Lower lobe of right lung (tissue), 2 donors: Measurements from ENCODE around the gene SMIM38. TPM values are rescaled to one million over a fixed set of nuclear protein-coding genes. Genes with fewer than 3 reads are reported as not detected.

Source experiments
- ATAC-seq, 2 donors: fragments of 200-7000 bp; cut with Tn5 transposase; one replicate each; pipeline ENCODE4 v1.9.1; 2020 to 2022; ENCODE audit warnings: mild to moderate bottlenecking in 2 of 2, moderate library complexity in 2 of 2
- DNase-seq: peaks from one replicate; pipeline ENCODE4 v3.0.0-alpha.2; 2020
- H3K27ac ChIP-seq: fragments of 200-600 bp; one replicate; pipeline ENCODE4 v1.8.0; 2022
- H3K27me3 ChIP-seq: fragments of 200-600 bp; one replicate; pipeline ENCODE4 v1.8.0; 2022; ENCODE audit warnings: low read depth
- H3K36me3 ChIP-seq: fragments of 200-600 bp; one replicate; pipeline ENCODE4 v1.8.0; 2022; ENCODE audit warnings: mild to moderate bottlenecking
- H3K4me1 ChIP-seq: fragments of 200-600 bp; one replicate; pipeline ENCODE4 v1.8.0; 2022
- H3K4me3 ChIP-seq: fragments of 200-600 bp; one replicate; pipeline ENCODE4 v1.8.0; 2022; ENCODE audit warnings: mild to moderate bottlenecking
- H3K9me3 ChIP-seq: fragments of 200-600 bp; one replicate; pipeline ENCODE4 v1.8.0; 2022
- CTCF ChIP-seq: fragments of 200-600 bp; IDR thresholded peaks from one replicate; pipeline ENCODE4 v1.8.0; 2022; ENCODE audit warnings: antibody characterized with exemption, mild to moderate bottlenecking
- intact Hi-C: fragments of 100-400 bp; cut with DNase I; formaldehyde crosslinking; loops from one replicate; pipeline ENCODE4 v1.11.0; 2022
- total RNA-seq: library from RNA; stranded (reverse); fragmentation: NEBNext Ultra II Directional; extraction: Animal tissue kit (Norgen Biotek cat#: 25700); gene quantifications from one replicate; pipeline ENCODE4 v1.2.1, GENCODE V29; 2021
- donor health status: DM: no; HTN: yes; CAD: no; lungs with severe emphysema.

The SMIM38 gene
- total RNA-seq, 1 donor from 2014 or later: not detected

- no peak overlapping the region for H3K4me3 ChIP-seq
- peaks cover 21% of the 10 kb centered on the region for H3K4me1 ChIP-seq
- TF ChIP-seq CTCF: no peak
- no peak for ATAC-seq
- H3K9me3 ChIP-seq: no peaks in the 10 kb centered on the region
- no peak for DNase-seq
- peaks cover 7% of the 10 kb centered on the region for H3K27me3 ChIP-seq
- no peak overlapping the region for H3K27ac ChIP-seq
- intact Hi-C loops: no loop called here
- H3K36me3 ChIP-seq: no peaks in the 10 kb centered on the region
Observed at GRCh38 chr11:69156235-69156639, 502 bp downstream of the SMIM38 start.

DNA sequence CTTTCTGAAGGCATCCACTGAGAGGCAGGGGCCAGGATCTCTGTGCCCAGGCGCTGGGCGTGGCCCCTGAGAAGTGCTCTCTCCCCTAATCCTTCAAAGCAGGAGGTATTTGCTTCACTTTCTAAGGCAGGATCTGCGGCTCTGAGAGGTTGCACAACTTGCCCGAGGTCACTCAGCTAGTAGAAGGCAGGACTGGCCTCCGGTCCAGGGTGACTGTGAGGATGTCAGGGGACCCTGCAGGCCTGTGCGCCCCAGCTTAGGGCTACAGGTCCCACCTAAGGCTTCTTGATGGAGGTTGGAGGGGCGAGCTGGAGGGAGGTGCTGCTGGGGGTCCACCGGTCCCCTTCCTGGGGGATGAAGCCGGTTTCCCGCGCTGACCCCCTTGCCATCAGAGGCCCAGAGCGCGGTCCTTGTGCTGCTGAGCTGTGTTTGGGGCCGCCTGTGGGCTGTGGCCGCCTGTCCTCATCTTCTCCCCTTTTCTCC lies 979 bp downstream of the SMIM38 start:
- Histone ChIP-seq H3K4me1 (peaks cover 21% of the 10 kb centered on the region), H3K4me3 (peak overlapping the region; percentile 25), H3K9me3 (no peaks in the 10 kb centered on the region), H3K27ac (no peak overlapping the region), H3K27me3 (peaks cover 7% of the 10 kb centered on the region), H3K36me3 (no peaks in the 10 kb centered on the region)
- intact Hi-C loops: no loop called here
- ATAC-seq (peak; percentile 59 to 75), DNase-seq (peak; percentile 72)
- TF ChIP-seq CTCF: no peak

GRCh38 chr11:69157156-69157821 lies 1.6 kb downstream of the SMIM38 start:
- Histone ChIP-seq H3K27me3 (peaks cover 7% of the 10 kb centered on the region), H3K9me3 (no peaks in the 10 kb centered on the region), H3K27ac (no peak overlapping the region), H3K36me3 (no peaks in the 10 kb centered on the region), H3K4me3 (peak overlapping the region; percentile 25), H3K4me1 (peaks cover 21% of the 10 kb centered on the region)
- no peak for TF ChIP-seq CTCF
- ATAC-seq (peak; percentile 27 to 46), DNase-seq (no peak)
- intact Hi-C loops: no loop called here

DNA sequence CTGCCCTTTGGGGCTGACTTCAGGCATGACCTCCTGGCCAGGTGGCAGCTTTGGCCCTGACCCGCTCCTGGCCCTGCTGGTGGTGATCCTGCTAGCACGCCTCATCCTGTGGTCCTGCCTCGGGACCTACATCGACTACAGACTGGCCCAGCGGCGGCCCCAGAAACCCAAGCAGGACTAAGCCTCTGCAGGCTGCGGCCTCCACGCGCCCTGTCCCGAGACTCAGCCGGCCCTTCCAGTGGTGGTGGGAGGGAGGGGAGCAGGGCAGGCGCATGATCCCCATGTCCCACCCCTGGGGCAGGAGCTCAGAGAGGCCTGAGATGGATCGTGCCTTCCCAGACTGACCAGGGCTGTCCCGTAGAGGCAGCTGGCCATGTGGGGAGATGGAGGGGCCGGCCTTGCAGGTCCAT lies 2.1 kb downstream of the SMIM38 start:
- no peak overlapping the region for H3K4me3 ChIP-seq
- H3K27me3 ChIP-seq: peaks cover 7% of the 10 kb centered on the region
- no peaks in the 10 kb centered on the region for H3K9me3 ChIP-seq
- intact Hi-C loops: no loop called here
- ATAC-seq: no peak
- no peak overlapping the region for H3K27ac ChIP-seq
- H3K4me1 ChIP-seq: peaks cover 21% of the 10 kb centered on the region
- H3K36me3 ChIP-seq: no peaks in the 10 kb centered on the region
- no peak for DNase-seq
- TF ChIP-seq CTCF: no peak

DNA sequence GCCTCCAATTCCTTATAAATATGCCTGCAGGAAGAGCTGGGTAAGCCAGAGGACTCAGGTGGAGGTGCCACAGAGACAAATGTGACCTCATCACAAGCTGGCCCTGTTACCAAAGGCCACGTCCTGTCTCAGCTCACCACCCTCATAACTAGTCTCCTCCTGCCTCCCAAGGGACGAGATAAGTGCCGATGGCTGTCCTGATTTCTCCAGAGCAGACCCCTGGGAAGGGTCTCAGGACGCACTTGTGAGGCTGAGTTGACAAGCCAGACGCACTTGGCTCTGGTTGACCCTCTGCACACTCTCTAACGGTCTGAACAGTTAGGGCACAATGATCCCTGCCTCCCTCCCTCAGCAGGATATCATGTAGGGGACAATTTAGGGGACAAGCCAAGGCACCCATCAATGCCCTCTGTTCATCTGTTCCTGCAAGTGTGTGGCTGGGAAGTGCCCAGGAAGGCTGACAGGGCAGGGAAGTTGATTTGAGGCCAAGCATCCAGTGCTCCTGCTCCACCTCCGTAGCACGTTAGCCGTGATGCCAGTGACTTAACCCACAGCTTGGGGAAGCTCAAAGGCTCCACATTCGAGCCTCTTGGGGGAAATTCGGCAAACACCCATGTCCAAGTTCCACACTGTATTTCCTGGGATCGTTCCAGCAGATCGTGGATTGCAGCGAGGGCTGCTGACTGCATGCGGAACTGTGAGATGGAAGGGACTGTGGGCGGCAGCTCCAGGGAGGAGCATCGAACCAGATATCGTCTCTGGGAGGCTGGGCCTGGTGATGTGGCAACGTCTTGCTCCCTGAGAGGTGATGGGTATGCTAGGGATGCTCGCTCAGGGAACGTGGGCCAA lies 2.8 kb downstream of the SMIM38 start:
- Histone ChIP-seq H3K9me3 (no peaks in the 10 kb centered on the region), H3K4me1 (peaks cover 21% of the 10 kb centered on the region), H3K27ac (no peak overlapping the region), H3K36me3 (no peaks in the 10 kb centered on the region), H3K4me3 (no peak overlapping the region), H3K27me3 (peaks cover 7% of the 10 kb centered on the region)
- intact Hi-C loops: no loop called here
- DNase-seq: no peak
- ATAC-seq: no peak
- TF ChIP-seq CTCF: no peak
